ENCODE results near the gene WIPF3.
"Not testable (repeated sequence)": the region's sequence is repeated elsewhere in the genome, so short reads cannot be mapped to it uniquely, and the experiment has no call there.

The WIPF3 gene

GRCh38 chr7:29865526-29865925 lies 59.2 kb downstream of the WIPF3 start:
- no peak overlapping the region for H3K4me3 ChIP-seq (ENCODE audit: low read length)
- DNase-seq (ENCODE audit: low read depth, low spot score): no peak

GRCh38 chr7:29866490-29866930 lies 60.2 kb downstream of the WIPF3 start:
- no peak overlapping the region for H3K4me3 ChIP-seq (ENCODE audit: low read length)
- DNase-seq (ENCODE audit: low read depth, low spot score): no peak

- H3K4me3 ChIP-seq (ENCODE audit: low read length): no peak overlapping the region
- no peak for DNase-seq (ENCODE audit: low read depth, low spot score)
Observed at GRCh38 chr7:29871787-29872398, 65.6 kb downstream of the WIPF3 start.

- no peak overlapping the region for H3K4me3 ChIP-seq (ENCODE audit: low read length)
Observed at GRCh38 chr7:29873644-29874294, 67.5 kb downstream of the WIPF3 start.

GRCh38 chr7:29875741-29876140 lies 69.4 kb downstream of the WIPF3 start:
- H3K4me3 ChIP-seq (ENCODE audit: low read length): no peak overlapping the region
- DNase-seq (ENCODE audit: low read depth, low spot score): no peak

More at GRCh38 chr7:29873644-29874294, 67.5 kb downstream of the WIPF3 start:
- DNase-seq (ENCODE audit: low read depth, low spot score): no peak

GRCh38 chr7:29877196-29877595 lies 70.9 kb downstream of the WIPF3 start:
- no peak for DNase-seq (ENCODE audit: low read depth, low spot score)
- no peak overlapping the region for H3K4me3 ChIP-seq (ENCODE audit: low read length)

GRCh38 chr7:29878081-29878688 lies 71.9 kb downstream of the WIPF3 start:
- peak; percentile 24 for DNase-seq (ENCODE audit: low read depth, low spot score)
- H3K4me3 ChIP-seq (ENCODE audit: low read length): no peak overlapping the region

- no peak for DNase-seq (ENCODE audit: low read depth, low spot score)
- no peak overlapping the region for H3K4me3 ChIP-seq (ENCODE audit: low read length)
Observed at GRCh38 chr7:29879609-29880008, 73.3 kb downstream of the WIPF3 start.

GRCh38 chr7:29881724-29882123 lies 75.4 kb downstream of the WIPF3 start:
- no peak for DNase-seq (ENCODE audit: low read depth, low spot score)
- H3K4me3 ChIP-seq (ENCODE audit: low read length): no peak overlapping the region

- no peak for DNase-seq (ENCODE audit: low read depth, low spot score)
- no peak overlapping the region for H3K4me3 ChIP-seq (ENCODE audit: low read length)
Observed at GRCh38 chr7:29882481-29882880, 76.2 kb downstream of the WIPF3 start.

- no peak for DNase-seq (ENCODE audit: low read depth, low spot score)
- H3K4me3 ChIP-seq (ENCODE audit: low read length): no peak overlapping the region
Observed at GRCh38 chr7:29883462-29884398, 77.4 kb downstream of the WIPF3 start.

GRCh38 chr7:29884399-29885272 lies 78.3 kb downstream of the WIPF3 start:
- H3K4me3 ChIP-seq (ENCODE audit: low read length): no peak overlapping the region
- DNase-seq (ENCODE audit: low read depth, low spot score): no peak

- H3K4me3 ChIP-seq (ENCODE audit: low read length): no peak overlapping the region
- DNase-seq (ENCODE audit: low read depth, low spot score): no peak
Observed at GRCh38 chr7:29885626-29886025, 79.3 kb downstream of the WIPF3 start.

- no peak for DNase-seq (ENCODE audit: low read depth, low spot score)
- H3K4me3 ChIP-seq (ENCODE audit: low read length): no peak overlapping the region
Observed at GRCh38 chr7:29886827-29887226, 80.5 kb downstream of the WIPF3 start.

GRCh38 chr7:29888006-29888405 lies 81.7 kb downstream of the WIPF3 start:
- DNase-seq (ENCODE audit: low read depth, low spot score): no peak
- no peak overlapping the region for H3K4me3 ChIP-seq (ENCODE audit: low read length)

GRCh38 chr7:29889288-29889687 lies 83.0 kb downstream of the WIPF3 start:
- H3K4me3 ChIP-seq (ENCODE audit: low read length): no peak overlapping the region
- DNase-seq (ENCODE audit: low read depth, low spot score): no peak

- H3K4me3 ChIP-seq (ENCODE audit: low read length): no peak overlapping the region
- no peak for DNase-seq (ENCODE audit: low read depth, low spot score)
Observed at GRCh38 chr7:29890251-29890650, 83.9 kb downstream of the WIPF3 start.

GRCh38 chr7:29890786-29891185 lies 84.5 kb downstream of the WIPF3 start:
- H3K4me3 ChIP-seq (ENCODE audit: low read length); DNase-seq (ENCODE audit: low read depth, low spot score): not testable (repeated sequence)

GRCh38 chr7:29891766-29892165 lies 85.5 kb downstream of the WIPF3 start:
- no peak for DNase-seq (ENCODE audit: low read depth, low spot score)
- H3K4me3 ChIP-seq (ENCODE audit: low read length): no peak overlapping the region

Measured in Jurkat, Clone E6-1 (cell line).